ENCODE measurements around the gene GGT7.

- TF ChIP-seq CTCF (IDR thresholded peaks at IDR 0.05; ENCODE audit: low read length) (no peak), EZH2phosphoT487 (IDR thresholded peaks at IDR 0.05; ENCODE audit: low read length) (no peak), EZH2 (optimal IDR thresholded peaks at IDR 0.05; ENCODE audit: low read depth, low read length) (no peak)
These were observed 22.1 kb upstream of the GGT7 start for GRCh38 chr20:34894723-34895122.
